ENCODE measurements around the gene PTH2R. TPM values are rescaled to one million over a fixed set of nuclear protein-coding genes. Genes with fewer than 3 reads are reported as not detected.

The PTH2R gene, protein sequence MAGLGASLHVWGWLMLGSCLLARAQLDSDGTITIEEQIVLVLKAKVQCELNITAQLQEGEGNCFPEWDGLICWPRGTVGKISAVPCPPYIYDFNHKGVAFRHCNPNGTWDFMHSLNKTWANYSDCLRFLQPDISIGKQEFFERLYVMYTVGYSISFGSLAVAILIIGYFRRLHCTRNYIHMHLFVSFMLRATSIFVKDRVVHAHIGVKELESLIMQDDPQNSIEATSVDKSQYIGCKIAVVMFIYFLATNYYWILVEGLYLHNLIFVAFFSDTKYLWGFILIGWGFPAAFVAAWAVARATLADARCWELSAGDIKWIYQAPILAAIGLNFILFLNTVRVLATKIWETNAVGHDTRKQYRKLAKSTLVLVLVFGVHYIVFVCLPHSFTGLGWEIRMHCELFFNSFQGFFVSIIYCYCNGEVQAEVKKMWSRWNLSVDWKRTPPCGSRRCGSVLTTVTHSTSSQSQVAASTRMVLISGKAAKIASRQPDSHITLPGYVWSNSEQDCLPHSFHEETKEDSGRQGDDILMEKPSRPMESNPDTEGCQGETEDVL
- total RNA-seq (2016; rRNA removed; fragmentation: Illumina TruSeq; extraction: Trizol) (0.04 TPM in 1 of 2 replicates, not detected in the other), polyA plus RNA-seq (2011; rRNA removed) (not detected in 2 replicates), polyA minus RNA-seq (2011; rRNA and poly(A)+ RNA removed; ENCODE audit: low replicate concordance) (0.08 TPM in 1 of 2 replicates, not detected in the other), Bru-seq, nascent RNA (percentile 22 among the genes with signal in this experiment), BruChase-seq, experiment 1, labeled RNA remaining after a 6-hour chase (percentile 21 among the genes with signal in this experiment), BruChase-seq, experiment 2, labeled RNA remaining after a 2-hour chase (percentile 30 among the genes with signal in this experiment)
- not detected in 2 replicates for total RNA-seq (2016; cell fraction: cytosol; rRNA removed; fragmentation: Illumina TruSeq; extraction: Trizol; ENCODE audit: low read depth)
- not detected in 2 replicates for total RNA-seq (2016; cell fraction: insoluble cytoplasmic fraction; rRNA removed; fragmentation: Illumina TruSeq; extraction: Trizol)
- total RNA-seq (2016; cell fraction: membrane; rRNA removed; fragmentation: Illumina TruSeq; extraction: Trizol), result not detected in 2 replicates
- not detected in 2 replicates for total RNA-seq (2016; cell fraction: nucleus; rRNA removed; fragmentation: Illumina TruSeq; extraction: Trizol)
- not detected in 2 replicates for polyA plus RNA-seq (2011; cell fraction: cytosol; rRNA removed)
- not detected in 2 replicates for polyA plus RNA-seq (2011; cell fraction: nucleus; rRNA removed)
- polyA plus RNA-seq (2012), result not detected in 2 replicates
- not detected in 2 replicates for polyA plus RNA-seq (2016; cell fraction: cytosol; fragmentation: Illumina TruSeq; extraction: Trizol; ENCODE audit: low read depth)
- polyA plus RNA-seq (2016; cell fraction: insoluble cytoplasmic fraction; fragmentation: Illumina TruSeq; extraction: Trizol; ENCODE audit: low read depth), result not detected in 2 replicates
- polyA plus RNA-seq (2016; cell fraction: membrane; fragmentation: Illumina TruSeq; extraction: Trizol; ENCODE audit: low read depth), result not detected in 2 replicates
- not detected in 2 replicates for polyA plus RNA-seq (2016; cell fraction: nucleus; fragmentation: Illumina TruSeq; extraction: Trizol; ENCODE audit: insufficient read depth, low read depth)
- polyA minus RNA-seq (2011; cell fraction: cytosol; rRNA and poly(A)+ RNA removed), result not detected in 2 replicates
- 0.37 and 0.39 TPM in 2 replicates for polyA minus RNA-seq (2011; cell fraction: nucleus; rRNA and poly(A)+ RNA removed)
- long read RNA-seq, experiment 1, result 0 reads
- long read RNA-seq, experiment 2, result 0 reads

- DNase-seq (ENCODE audit: low spot score) (no peak), ATAC-seq (peak; percentile 70), FAIRE-seq (no peak)
- CTCF ChIA-PET (ENCODE audit: low intra/inter-chr PET ratio, low total read pairs), result interaction anchor here (1.1 kb wide), 1 partner anchor 1018 kb away, joined by 3 read pairs; the partner anchor contains the start of gene MAP2
- H3K4me2 ChIP-seq (ENCODE audit: low read depth, low read length), result no peak within 1 kb of the TSS
- WGBS (ENCODE audit: low lambda C conversion rate), result 48% methylated on average over 62 of the region's 82 CpGs
- H3K27me3 ChIP-seq (ENCODE audit: control insufficient read depth in 1 of 2, insufficient read depth in 2 of 2, low read length in 2 of 2), result peaks cover 5 to 18% of the 10 kb centered on the region in 2 experiments; a peak in 2 of 5 replicates
- no peaks in the 10 kb centered on the region for H3K4me1 ChIP-seq (ENCODE audit: insufficient read depth, low read length)
- intact Hi-C loops (cut with micrococcal nuclease; ENCODE audit: unreplicated experiment) (no loop called here), in situ Hi-C loops (cut with HindIII; ENCODE audit: extremely low pct_ligation_motif_present, low pct_unique_long_range_greater_than_20kb) (loop anchor here (10.0 to 25.0 kb wide), 4 partner anchors 938 to 1556 kb away; partner anchors contain the start of gene MAP2)
- H2AFZ ChIP-seq (ENCODE audit: low read length), result no peak within 1 kb of the TSS
- H3K9ac ChIP-seq (ENCODE audit: insufficient read depth, low read depth, low read length), result no peak within 1 kb of the TSS
- H3K27ac ChIP-seq (ENCODE audit: extremely low read length, insufficient read depth, low read length), result no peak within 1 kb of the TSS
- BruUV-seq (replicated peaks), result no TSS peak
- POLR2A ChIA-PET, result no interaction called here
- no peaks in the 10 kb centered on the region for H3K79me2 ChIP-seq (ENCODE audit: insufficient read depth, low read length)
- H3K36me3 ChIP-seq (replicated peaks in 1 of 2; ENCODE audit: control insufficient read depth in 1 of 2, insufficient read depth in 2 of 2, low read length in 2 of 2), result no peaks in the 10 kb centered on the region
- H4K20me1 ChIP-seq (ENCODE audit: insufficient read depth, low read length), result no peaks in the 10 kb centered on the region; the same call in 1 of the 2 replicates
- H3K9me3 ChIP-seq (ENCODE audit: low read length), result no peaks in the 10 kb centered on the region
- TF ChIP-seq, protein P1, sequence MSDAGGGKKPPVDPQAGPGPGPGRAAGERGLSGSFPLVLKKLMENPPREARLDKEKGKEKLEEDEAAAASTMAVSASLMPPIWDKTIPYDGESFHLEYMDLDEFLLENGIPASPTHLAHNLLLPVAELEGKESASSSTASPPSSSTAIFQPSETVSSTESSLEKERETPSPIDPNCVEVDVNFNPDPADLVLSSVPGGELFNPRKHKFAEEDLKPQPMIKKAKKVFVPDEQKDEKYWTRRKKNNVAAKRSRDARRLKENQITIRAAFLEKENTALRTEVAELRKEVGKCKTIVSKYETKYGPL (CRISPR knock-in tag; IDR thresholded peaks at IDR 0.05), result no peak
- no peak for TF ChIP-seq ZNF10 (CRISPR knock-in tag; IDR thresholded peaks at IDR 0.05; ENCODE audit: borderline replicate concordance, low read depth)
- no peak for TF ChIP-seq UBTF (CRISPR knock-in tag; IDR thresholded peaks at IDR 0.05)
- TF ChIP-seq ZNF44 (CRISPR knock-in tag; IDR thresholded peaks at IDR 0.05), result no peak
- TF ChIP-seq ZKSCAN5 (CRISPR knock-in tag; IDR thresholded peaks at IDR 0.05), result no peak
- TF ChIP-seq ZNF431 (CRISPR knock-in tag; IDR thresholded peaks at IDR 0.05; ENCODE audit: borderline replicate concordance, low read depth), result no peak
- TF ChIP-seq ZNF687 (CRISPR knock-in tag; IDR thresholded peaks at IDR 0.05), result 0 out of 2 replicates have a peak, but pooled peaks have one; percentile 13
- no peak within 1 kb of the TSS for H3K4me3 ChIP-seq (replicated peaks in 1 of 3; ENCODE audit: insufficient read depth in 1 of 3, low read depth in 2 of 3, low read length in 3 of 3)
Measured at GRCh38 chr2:208406474-208407451, at the start of gene PTH2R. TSS of gene PTH2R (plus strand) at chr2:208406792. CDS start at chr2:208407044, 252 bp downstream.

All from HepG2 (cell line).